Hepatocyte (in vitro differentiated cells): Measurements from ENCODE around the gene VAMP2.
"Not testable (repeated sequence)": the region's sequence is repeated elsewhere in the genome, so short reads cannot be mapped to it uniquely, and the experiment has no call there.

Source experiments
- EZH2 ChIP-seq: fragments of 200-600 bp; sonication (generic); IDR thresholded peaks from 2 replicates; pipeline ENCODE4 v1.6.1; 2016; ENCODE audit warnings: antibody characterized with exemption, mild to moderate bottlenecking, borderline replicate concordance
- EZH2phosphoT487 ChIP-seq: fragments of 200-600 bp; sonication (generic); IDR thresholded peaks from one replicate; pipeline ENCODE4 v1.6.1; 2018; ENCODE audit warnings: antibody characterized with exemption, mild to moderate bottlenecking, low read depth, moderate library complexity; ENCODE audit not compliant: unreplicated experiment, severe bottlenecking
- TF ChIP-seq, protein P1 (sequence below): fragments of 200-600 bp; sonication (generic); IDR thresholded peaks from 2 replicates; pipeline ENCODE4 v1.5.1; 2016; ENCODE audit warnings: antibody characterized with exemption, mild to moderate bottlenecking; ENCODE audit not compliant: poor library complexity

DNA sequence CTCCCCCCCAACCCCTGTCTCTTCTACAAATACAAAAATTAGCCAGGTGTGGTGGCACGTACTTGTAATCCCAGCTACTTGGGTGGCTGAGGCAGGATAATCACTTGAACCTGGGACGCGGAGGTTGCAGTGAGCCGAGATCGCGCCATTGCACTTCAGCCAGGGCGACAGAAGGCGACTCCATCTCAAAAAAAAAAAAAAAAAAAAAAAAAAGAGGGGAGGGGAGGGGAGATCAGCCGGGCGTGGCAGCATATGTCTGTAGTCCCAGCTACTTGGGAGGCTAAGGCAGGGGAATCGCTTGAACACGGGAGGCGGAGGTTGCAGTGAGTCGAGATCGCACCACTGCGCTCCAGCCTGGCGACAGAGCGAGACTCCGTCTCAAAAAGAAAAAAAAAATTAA is 7.4 kb upstream of the VAMP2 start:
- TF ChIP-seq EZH2phosphoT487, EZH2: not testable (repeated sequence)
- TF ChIP-seq, protein P1, sequence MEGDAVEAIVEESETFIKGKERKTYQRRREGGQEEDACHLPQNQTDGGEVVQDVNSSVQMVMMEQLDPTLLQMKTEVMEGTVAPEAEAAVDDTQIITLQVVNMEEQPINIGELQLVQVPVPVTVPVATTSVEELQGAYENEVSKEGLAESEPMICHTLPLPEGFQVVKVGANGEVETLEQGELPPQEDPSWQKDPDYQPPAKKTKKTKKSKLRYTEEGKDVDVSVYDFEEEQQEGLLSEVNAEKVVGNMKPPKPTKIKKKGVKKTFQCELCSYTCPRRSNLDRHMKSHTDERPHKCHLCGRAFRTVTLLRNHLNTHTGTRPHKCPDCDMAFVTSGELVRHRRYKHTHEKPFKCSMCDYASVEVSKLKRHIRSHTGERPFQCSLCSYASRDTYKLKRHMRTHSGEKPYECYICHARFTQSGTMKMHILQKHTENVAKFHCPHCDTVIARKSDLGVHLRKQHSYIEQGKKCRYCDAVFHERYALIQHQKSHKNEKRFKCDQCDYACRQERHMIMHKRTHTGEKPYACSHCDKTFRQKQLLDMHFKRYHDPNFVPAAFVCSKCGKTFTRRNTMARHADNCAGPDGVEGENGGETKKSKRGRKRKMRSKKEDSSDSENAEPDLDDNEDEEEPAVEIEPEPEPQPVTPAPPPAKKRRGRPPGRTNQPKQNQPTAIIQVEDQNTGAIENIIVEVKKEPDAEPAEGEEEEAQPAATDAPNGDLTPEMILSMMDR, result not testable (repeated sequence)
